ENCODE data around the gene SCARB2.

SCARB2 gene

DNA sequence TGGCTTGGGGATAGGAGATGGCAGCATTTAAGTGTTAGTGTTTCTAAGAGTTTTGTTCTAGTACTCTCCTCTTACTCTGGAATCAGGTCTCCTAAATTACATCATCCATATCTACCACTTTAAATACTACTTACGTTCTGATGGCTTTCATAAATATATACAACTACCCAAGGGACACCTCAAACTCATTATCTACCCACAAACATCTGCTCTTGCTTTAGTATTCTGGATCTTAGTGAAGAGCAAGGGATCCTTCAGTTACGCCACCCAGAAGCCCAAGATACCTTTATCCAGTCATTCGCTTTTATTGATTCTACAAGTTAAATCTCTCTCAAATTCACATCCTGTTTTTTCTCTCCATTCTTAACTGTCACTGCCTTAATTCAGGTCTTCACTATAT, 72.4 kb downstream of the SCARB2 start:
- no peak for DNase-seq

DNA sequence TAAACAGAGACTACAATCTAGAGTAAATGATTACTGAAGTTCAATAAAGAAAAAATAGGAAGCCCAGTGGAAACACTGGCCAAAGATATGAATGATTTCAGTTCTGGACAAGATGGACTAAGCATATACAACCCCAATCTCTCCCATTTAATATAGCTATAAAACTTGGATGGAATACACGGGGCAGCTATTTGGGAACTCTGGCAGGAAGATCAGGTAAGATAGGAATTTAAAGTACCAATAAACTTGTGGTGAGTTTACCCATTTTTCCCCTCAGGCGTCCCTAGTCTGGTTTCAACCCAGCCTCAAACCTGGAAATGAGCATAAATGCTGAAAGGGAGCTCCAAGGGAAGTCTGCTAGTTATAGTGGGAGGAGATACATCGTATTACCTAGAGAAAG, 85.9 kb downstream of the SCARB2 start:
- no peak for DNase-seq

DNA sequence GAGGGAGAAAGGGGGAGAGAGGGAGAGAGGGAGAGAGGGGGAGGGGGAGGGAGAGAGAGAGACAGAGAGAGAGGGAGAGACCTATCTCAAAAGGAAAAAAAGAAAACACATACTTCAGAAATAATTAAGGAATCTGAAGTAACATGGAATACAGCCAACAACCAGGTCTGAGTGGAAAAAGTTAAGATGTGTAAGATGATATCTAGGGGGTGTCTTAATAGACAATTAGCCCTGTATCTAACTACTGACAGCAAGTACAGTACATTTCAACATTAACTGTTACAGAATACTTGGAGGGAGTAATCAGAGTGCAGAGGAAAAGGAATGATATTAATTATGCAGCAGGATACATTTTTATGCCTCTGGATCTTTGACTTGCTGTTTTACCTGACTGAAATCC, 87.8 kb downstream of the SCARB2 start:
- DNase-seq, result no peak

DNA sequence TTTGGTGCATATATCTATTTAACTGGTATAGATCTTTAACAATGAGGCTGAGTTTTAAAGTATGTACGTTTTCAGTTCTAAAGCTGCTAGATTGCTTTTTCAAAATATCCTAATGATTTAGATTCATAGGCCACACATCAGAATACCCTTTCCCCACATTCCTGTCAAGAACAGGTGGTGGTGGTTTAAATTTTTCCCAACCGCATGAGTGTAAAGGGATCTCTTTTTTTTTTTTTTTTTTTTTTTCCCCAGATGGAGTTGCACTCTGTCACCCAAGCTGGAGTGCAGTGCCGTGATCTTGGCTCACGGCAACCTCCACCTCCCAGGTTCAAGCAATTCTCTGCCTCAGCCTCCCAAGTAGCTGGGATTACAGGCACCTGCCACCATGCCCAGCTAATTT, 93.4 kb downstream of the SCARB2 start:
- no peak for DNase-seq

DNA sequence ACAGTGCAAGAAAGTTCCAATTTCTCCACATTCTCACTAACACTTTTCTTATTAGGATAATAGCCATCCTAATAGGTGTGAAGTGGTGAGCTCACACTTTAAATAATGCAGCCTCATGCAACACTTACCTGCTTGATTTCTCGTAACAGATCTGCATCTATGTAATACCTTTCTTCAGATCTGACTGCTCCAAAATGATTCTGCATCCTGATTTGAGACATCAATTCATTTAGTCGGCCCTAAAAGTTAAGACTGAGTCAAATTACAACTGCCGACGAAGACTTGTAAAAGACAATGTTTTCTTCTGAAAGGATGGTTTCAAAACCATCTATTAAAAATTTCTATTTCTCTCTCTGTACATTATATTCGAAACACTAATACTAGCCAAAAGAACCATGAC, 96.1 kb downstream of the SCARB2 start:
- DNase-seq, result no peak

DNA sequence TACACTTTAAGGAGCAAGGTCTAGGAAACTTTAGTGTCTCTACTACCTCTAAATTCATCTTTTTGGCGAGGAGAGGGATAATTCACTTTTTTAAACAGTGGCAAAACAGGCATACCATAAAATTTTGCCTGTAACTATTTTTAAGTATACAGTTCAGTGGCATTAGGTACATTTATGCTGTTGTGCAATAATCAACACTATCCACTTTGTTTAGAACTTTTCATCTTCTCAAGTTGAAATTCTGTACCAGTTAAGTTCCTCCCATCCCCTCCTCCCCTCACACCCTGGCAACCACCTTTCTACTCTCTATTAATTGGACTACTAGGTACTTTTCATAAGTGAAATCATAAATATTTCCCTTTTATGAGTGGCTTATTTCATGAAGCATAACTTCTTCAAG, 96.8 kb downstream of the SCARB2 start:
- DNase-seq, result no peak
